Fibroblast of lung (primary cell): Measurements from ENCODE around the gene IL27RA.

Experiments
- EZH2 ChIP-seq: IDR thresholded peaks from 2 replicates; pipeline ENCODE4 v1.5.1; 2012; ENCODE audit warnings: low read length, control low read depth, mild to moderate bottlenecking; ENCODE audit errors: missing control alignments
- TF ChIP-seq, protein P1 (sequence below), 2 donors: IDR thresholded peaks in 1 of 2; conservative IDR thresholded peaks in 1 of 2; 1 replicate in 1 of 2; 2 replicates in 1 of 2; pipeline ENCODE4 v1.5.1; 2011 to 2012; ENCODE audit warnings: low read length in 2 of 2, control low read depth in 1 of 2, inconsistent platforms in 1 of 2, low read depth in 1 of 2, mild to moderate bottlenecking in 1 of 2

GRCh38 chr19:14006766-14007562 is 24.6 kb upstream of the IL27RA start:
- TF ChIP-seq, protein P1, sequence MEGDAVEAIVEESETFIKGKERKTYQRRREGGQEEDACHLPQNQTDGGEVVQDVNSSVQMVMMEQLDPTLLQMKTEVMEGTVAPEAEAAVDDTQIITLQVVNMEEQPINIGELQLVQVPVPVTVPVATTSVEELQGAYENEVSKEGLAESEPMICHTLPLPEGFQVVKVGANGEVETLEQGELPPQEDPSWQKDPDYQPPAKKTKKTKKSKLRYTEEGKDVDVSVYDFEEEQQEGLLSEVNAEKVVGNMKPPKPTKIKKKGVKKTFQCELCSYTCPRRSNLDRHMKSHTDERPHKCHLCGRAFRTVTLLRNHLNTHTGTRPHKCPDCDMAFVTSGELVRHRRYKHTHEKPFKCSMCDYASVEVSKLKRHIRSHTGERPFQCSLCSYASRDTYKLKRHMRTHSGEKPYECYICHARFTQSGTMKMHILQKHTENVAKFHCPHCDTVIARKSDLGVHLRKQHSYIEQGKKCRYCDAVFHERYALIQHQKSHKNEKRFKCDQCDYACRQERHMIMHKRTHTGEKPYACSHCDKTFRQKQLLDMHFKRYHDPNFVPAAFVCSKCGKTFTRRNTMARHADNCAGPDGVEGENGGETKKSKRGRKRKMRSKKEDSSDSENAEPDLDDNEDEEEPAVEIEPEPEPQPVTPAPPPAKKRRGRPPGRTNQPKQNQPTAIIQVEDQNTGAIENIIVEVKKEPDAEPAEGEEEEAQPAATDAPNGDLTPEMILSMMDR (conservative IDR thresholded peaks at IDR 0.05 in 1 of 2, IDR thresholded peaks at IDR 0.05 in 1 of 2; ENCODE audit: low read depth in 1 of 2, low read length in 2 of 2), result no peak
- TF ChIP-seq EZH2, result no peak
